GM19468 (cell line): ENCODE results near the gene TPT1.

Source experiments
- ATAC-seq: cut with Tn5 transposase; IDR thresholded peaks from one replicate; pipeline ENCODE4 v1.9.1; 2021; ENCODE audit warnings: mild to moderate bottlenecking, moderate library complexity, moderate number of reproducible peaks; ENCODE audit not compliant: unreplicated experiment; ENCODE audit errors: extremely low read depth

TPT1 gene

GRCh38 chr13:45336025-45336800, 4.8 kb downstream of the TPT1 start:
- no peak for ATAC-seq

- no peak for ATAC-seq
These were observed 5.5 kb downstream of the TPT1 start for GRCh38 chr13:45335397-45336024.

- no peak for ATAC-seq
These were observed 6.7 kb downstream of the TPT1 start for GRCh38 chr13:45333977-45334922.

- ATAC-seq = no peak
These were observed 7.6 kb downstream of the TPT1 start for GRCh38 chr13:45333251-45333976.

GRCh38 chr13:45332831-45333219, 8.2 kb downstream of the TPT1 start:
- ATAC-seq = no peak

GRCh38 chr13:45332036-45332830, 8.8 kb downstream of the TPT1 start:
- ATAC-seq = no peak

GRCh38 chr13:45331692-45332035, 9.3 kb downstream of the TPT1 start:
- ATAC-seq = no peak

GRCh38 chr13:45331123-45331619, 9.8 kb downstream of the TPT1 start:
- ATAC-seq = no peak

- no peak for ATAC-seq
These were observed 12.3 kb downstream of the TPT1 start for GRCh38 chr13:45328661-45329111.

- ATAC-seq = no peak
These were observed 13.6 kb downstream of the TPT1 start for GRCh38 chr13:45327253-45327955.

GRCh38 chr13:45325806-45326205, 15.2 kb downstream of the TPT1 start:
- ATAC-seq = no peak

- no peak for ATAC-seq
These were observed 19.9 kb downstream of the TPT1 start for GRCh38 chr13:45320876-45321629.

GRCh38 chr13:45316996-45317395, 24.0 kb downstream of the TPT1 start:
- no peak for ATAC-seq

GRCh38 chr13:45316338-45316737, 24.6 kb downstream of the TPT1 start:
- no peak for ATAC-seq

- no peak for ATAC-seq
These were observed 25.3 kb downstream of the TPT1 start for GRCh38 chr13:45315520-45316167.

- no peak for ATAC-seq
These were observed 26.2 kb downstream of the TPT1 start for GRCh38 chr13:45314822-45315221.

- no peak for ATAC-seq
These were observed 30.4 kb downstream of the TPT1 start for GRCh38 chr13:45310341-45311131.
